Coronary artery (tissue), 2 donors: Measurements from ENCODE around the gene SSTR5.

Experiments used
- DNase-seq: peaks from one replicate; pipeline ENCODE4 v3.0.0-alpha.2; 2017; ENCODE audit warnings: low spot score
- H3K27ac ChIP-seq, 2 donors: fragments of 200-600 bp; sonication (generic); one replicate each; pipeline ENCODE4 v1.5.1; 2016 to 2019
- H3K4me3 ChIP-seq: fragments of 200-600 bp; sonication (generic); 2 replicates; pipeline ENCODE4 v1.5.1; 2016; ENCODE audit warnings: mild to moderate bottlenecking, moderate library complexity
- CTCF ChIP-seq: fragments of 200-600 bp; sonication (generic); IDR thresholded peaks from one replicate; pipeline ENCODE4 v1.5.1; 2019; ENCODE audit warnings: antibody characterized with exemption

Gene SSTR5

GRCh38 chr16:1034230-1035065 lies 38.1 kb upstream of the SSTR5 start:
- H3K4me3 ChIP-seq: no peak overlapping the region
- DNase-seq: no peak
- H3K27ac ChIP-seq: no peak overlapping the region
- no peak for TF ChIP-seq CTCF

- H3K4me3 ChIP-seq: no peak overlapping the region
- no peak for DNase-seq
Observed at GRCh38 chr16:1035066-1035415, 37.5 kb upstream of the SSTR5 start.

GRCh38 chr16:1036166-1036565 lies 36.4 kb upstream of the SSTR5 start:
- H3K27ac ChIP-seq: no peak overlapping the region
- TF ChIP-seq CTCF: no peak
- H3K4me3 ChIP-seq: no peak overlapping the region
- no peak for DNase-seq

More at GRCh38 chr16:1035066-1035415, 37.5 kb upstream of the SSTR5 start:
- no peak for TF ChIP-seq CTCF
- H3K27ac ChIP-seq: no peak overlapping the region

GRCh38 chr16:1036726-1037393 lies 35.7 kb upstream of the SSTR5 start:
- no peak for TF ChIP-seq CTCF
- Histone ChIP-seq H3K27ac (no peak overlapping the region), H3K4me3 (no peak overlapping the region)
- no peak for DNase-seq

GRCh38 chr16:1037394-1038257 lies 34.9 kb upstream of the SSTR5 start:
- no peak overlapping the region for H3K4me3 ChIP-seq
- no peak overlapping the region for H3K27ac ChIP-seq
- no peak for DNase-seq
- TF ChIP-seq CTCF: no peak

GRCh38 chr16:1038932-1039331 lies 33.6 kb upstream of the SSTR5 start:
- no peak overlapping the region for H3K27ac ChIP-seq
- no peak overlapping the region for H3K4me3 ChIP-seq
- no peak for DNase-seq

More at GRCh38 chr16:1038932-1039331, 33.6 kb upstream of the SSTR5 start:
- TF ChIP-seq CTCF: no peak
